Spleen (tissue), 7 donors: ENCODE measurements around the gene MCTP1.

Experiments used
- CTCF ChIP-seq, 11 experiments: fragments of 200-600 bp in 7 of 11; fragments of 450-650 bp in 4 of 11; sonication (generic) in 4 of 11; IDR thresholded peaks in 8 of 11; conservative IDR thresholded peaks in 3 of 11; 1 replicate in 7 of 11; 2 replicates in 4 of 11; pipeline versions ENCODE4 v1.4.0 to v1.8.0; 2016 to 2021; ENCODE audit warnings: antibody characterized with exemption in 11 of 11, inconsistent platforms in 4 of 11, mild to moderate bottlenecking in 1 of 11
- POLR2A ChIP-seq, 3 donors: fragments of 450-650 bp; IDR thresholded peaks; one replicate each; pipeline ENCODE4 v1.5.1; 2017; ENCODE audit warnings: antibody characterized with exemption in 3 of 3, mild to moderate bottlenecking in 1 of 3
- donor health status: DM: no; HTN: no; CAD: no; lungs with moderate emphysema.
- donor health status: DM: no; HTN: no; CAD: no.
- donor health status: DM: no; HTN: no; CAD: no.

- TF ChIP-seq CTCF (IDR thresholded peaks at IDR 0.05 in 8 of 11, conservative IDR thresholded peaks at IDR 0.05 in 3 of 11) (no peak), POLR2A (IDR thresholded peaks at IDR 0.05) (no peak)
These were observed 538.2 kb downstream of the MCTP1 start for GRCh38 chr5:94746731-94747124.
